IMR-90 (cell line): Measurements from ENCODE around the gene CD248.
"Not testable (repeated sequence)": the region's sequence is repeated elsewhere in the genome, so short reads cannot be mapped to it uniquely, and the experiment has no call there.

Experiments
- BHLHE40 ChIP-seq: fragments of 150-350 bp; IDR thresholded peaks from 2 replicates; pipeline ENCODE4 v1.6.1; 2016; ENCODE audit warnings: mild to moderate bottlenecking, low read depth, low read length
- CEBPB ChIP-seq: IDR thresholded peaks from 2 replicates; pipeline ENCODE4 v1.6.1; 2012; ENCODE audit warnings: low read depth, low read length, improper control_type of control experiment
- CTCF ChIP-seq: conservative IDR thresholded peaks from 2 replicates; pipeline ENCODE4 v1.5.1; 2012; ENCODE audit warnings: mild to moderate bottlenecking, low read depth, low read length, improper control_type of control experiment
- FOS ChIP-seq: fragments of 150-350 bp; IDR thresholded peaks from 2 replicates; pipeline ENCODE4 v1.6.1; 2016; ENCODE audit warnings: low read depth, low read length
- MAFK ChIP-seq: IDR thresholded peaks from 2 replicates; pipeline ENCODE4 v1.6.1; 2012; ENCODE audit warnings: low read depth, low read length, improper control_type of control experiment
- MAZ ChIP-seq: IDR thresholded peaks from 2 replicates; pipeline ENCODE4 v1.6.1; 2012; ENCODE audit warnings: low read depth, mild to moderate bottlenecking, low read length, improper control_type of control experiment, moderate library complexity, borderline replicate concordance
- MXI1 ChIP-seq: IDR thresholded peaks from 2 replicates; pipeline ENCODE4 v1.6.1; 2012; ENCODE audit warnings: low read depth, mild to moderate bottlenecking, low read length, moderate library complexity, borderline replicate concordance
- POLR2A ChIP-seq: IDR thresholded peaks from 2 replicates; pipeline ENCODE4 v1.6.1; 2012; ENCODE audit warnings: mild to moderate bottlenecking, low read depth, low read length
- RAD21 ChIP-seq: IDR thresholded peaks from 2 replicates; pipeline ENCODE4 v1.6.1; 2012; ENCODE audit warnings: low read length, improper control_type of control experiment
- RCOR1 ChIP-seq: IDR thresholded peaks from 2 replicates; pipeline ENCODE4 v1.6.1; 2012; ENCODE audit warnings: mild to moderate bottlenecking, low read length, improper control_type of control experiment; ENCODE audit not compliant: insufficient replicate concordance
- RFX5 ChIP-seq: IDR thresholded peaks from 2 replicates; pipeline ENCODE4 v1.8.0; 2012; ENCODE audit warnings: low read depth, mild to moderate bottlenecking, low read length, moderate library complexity
- SMC3 ChIP-seq: fragments of 150-350 bp; IDR thresholded peaks from 2 replicates; pipeline ENCODE4 v1.6.1; 2016; ENCODE audit warnings: low read depth, mild to moderate bottlenecking, antibody characterized with exemption, low read length, moderate library complexity
- USF2 ChIP-seq: fragments of 150-350 bp; IDR thresholded peaks from 2 replicates; pipeline ENCODE4 v1.6.1; 2017; ENCODE audit warnings: mild to moderate bottlenecking, antibody characterized with exemption, low read length, low read depth

GRCh38 chr11:66277064-66277463 is 39.8 kb downstream of the CD248 start:
- TF ChIP-seq SMC3, CTCF, USF2, MXI1, RAD21, MAZ, POLR2A, RFX5, BHLHE40, FOS, RCOR1, CEBPB, MAFK: not testable (repeated sequence)
